Measurements from ENCODE around the gene CYGB.
A peak's percentile ranks its signal among the peaks of the same experiment; 100 is the strongest.

The CYGB gene

DNA sequence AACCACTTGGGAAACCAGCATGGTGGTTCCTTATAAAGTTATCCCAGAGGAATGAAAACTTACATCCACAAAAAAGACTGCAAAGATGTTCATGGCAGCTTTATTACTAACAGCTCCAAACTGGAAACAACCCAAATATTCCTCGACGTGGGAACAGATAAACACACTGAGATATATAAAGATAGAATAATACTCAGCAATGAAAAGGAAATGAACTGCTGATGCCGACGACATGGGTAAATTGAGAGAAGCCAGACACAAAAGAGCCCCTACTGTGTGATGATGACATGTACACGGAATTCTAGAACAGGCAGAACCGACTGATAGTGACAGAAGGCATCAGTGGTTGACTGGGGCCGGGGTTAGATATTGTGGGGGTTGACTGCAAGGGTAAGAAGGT lies 12.0 kb upstream of the CYGB start:
- no peak for DNase-seq
- TF ChIP-seq GATA1 (IDR thresholded peaks at IDR 0.05; ENCODE audit: low read depth, low read length) = no peak
- TF ChIP-seq POLR2A (IDR thresholded peaks at IDR 0.05; ENCODE audit: low read length) = no peak

DNA sequence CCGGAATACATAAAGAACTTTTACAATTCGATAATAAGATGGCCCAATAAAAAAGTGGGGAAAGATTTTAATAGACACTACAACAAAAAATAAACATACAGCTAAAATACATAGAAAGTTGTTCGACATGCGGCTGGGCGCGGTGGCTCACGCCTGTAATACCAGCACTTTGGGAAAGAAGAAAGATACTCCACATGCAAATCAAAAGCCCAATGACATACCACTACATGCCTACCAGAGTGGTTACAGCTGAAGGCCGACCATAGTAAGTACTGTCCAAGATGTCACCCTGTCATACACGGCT lies 11.7 kb upstream of the CYGB start:
- no peak for TF ChIP-seq POLR2A (IDR thresholded peaks at IDR 0.05; ENCODE audit: low read length)
- TF ChIP-seq GATA1 (IDR thresholded peaks at IDR 0.05; ENCODE audit: low read depth, low read length) = no peak
- no peak for DNase-seq

DNA sequence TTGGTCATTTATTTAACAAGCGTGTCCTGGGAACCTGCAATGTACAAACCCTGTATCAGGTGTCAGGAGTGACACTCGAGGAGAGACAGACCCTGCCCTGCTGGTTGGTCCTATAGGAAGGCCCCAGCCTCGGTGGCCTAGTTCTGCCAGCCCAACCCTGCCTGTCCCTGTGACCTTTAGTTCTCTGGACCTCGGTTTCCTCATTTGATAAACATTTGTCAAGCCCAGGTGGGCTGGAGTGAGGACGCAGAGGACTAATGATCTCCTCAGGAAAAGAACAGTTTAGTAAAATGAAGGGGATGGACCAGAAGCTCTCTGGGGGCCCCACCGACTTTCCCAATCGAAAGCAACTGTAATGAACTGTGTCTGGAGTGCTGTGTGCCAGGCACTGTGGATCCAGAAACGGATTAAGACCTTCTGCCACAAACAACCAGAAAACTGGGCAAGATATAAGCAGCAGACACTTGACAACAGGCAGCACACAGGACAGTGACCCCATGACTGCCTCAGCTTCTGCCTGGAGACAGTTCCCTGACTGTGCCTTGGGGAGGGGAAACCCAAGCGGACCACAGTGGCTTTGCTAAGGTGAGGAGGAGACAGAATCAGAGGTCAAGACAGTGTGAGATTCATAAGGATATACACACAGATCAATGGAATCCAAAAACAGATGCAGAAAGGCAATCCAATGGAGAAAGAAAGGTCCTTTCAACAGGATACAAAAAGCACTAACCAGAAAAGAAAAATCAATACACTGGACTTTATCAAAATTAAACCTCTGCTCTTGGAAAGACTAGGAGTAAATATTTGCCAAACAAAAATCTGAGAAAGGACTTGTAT lies 11.1 kb upstream of the CYGB start:
- TF ChIP-seq GATA1 (IDR thresholded peaks at IDR 0.05; ENCODE audit: low read depth, low read length) (no peak), POLR2A (IDR thresholded peaks at IDR 0.05; ENCODE audit: low read length) (no peak)
- no peak for DNase-seq

DNA sequence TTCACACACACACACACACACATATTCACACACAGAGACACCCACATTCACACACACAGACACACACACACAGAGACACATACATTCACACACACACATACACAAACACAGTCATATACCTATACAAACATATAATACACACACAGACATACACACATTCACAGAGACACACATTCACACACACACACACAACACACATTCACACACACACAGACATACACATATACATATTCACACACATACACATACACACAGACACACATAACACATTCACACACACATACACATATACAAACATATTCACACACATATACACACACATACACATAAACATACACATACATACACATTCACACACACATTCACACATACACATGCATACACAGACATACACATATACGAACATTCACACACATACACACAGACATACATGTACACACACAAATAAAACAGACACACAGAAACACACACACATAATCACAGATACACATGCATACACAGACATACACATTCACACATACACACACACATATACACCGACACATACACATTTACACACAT lies 10.2 kb upstream of the CYGB start:
- no peak for DNase-seq
- TF ChIP-seq POLR2A (IDR thresholded peaks at IDR 0.05; ENCODE audit: low read length) (no peak), GATA1 (IDR thresholded peaks at IDR 0.05; ENCODE audit: low read depth, low read length) (no peak)

DNA sequence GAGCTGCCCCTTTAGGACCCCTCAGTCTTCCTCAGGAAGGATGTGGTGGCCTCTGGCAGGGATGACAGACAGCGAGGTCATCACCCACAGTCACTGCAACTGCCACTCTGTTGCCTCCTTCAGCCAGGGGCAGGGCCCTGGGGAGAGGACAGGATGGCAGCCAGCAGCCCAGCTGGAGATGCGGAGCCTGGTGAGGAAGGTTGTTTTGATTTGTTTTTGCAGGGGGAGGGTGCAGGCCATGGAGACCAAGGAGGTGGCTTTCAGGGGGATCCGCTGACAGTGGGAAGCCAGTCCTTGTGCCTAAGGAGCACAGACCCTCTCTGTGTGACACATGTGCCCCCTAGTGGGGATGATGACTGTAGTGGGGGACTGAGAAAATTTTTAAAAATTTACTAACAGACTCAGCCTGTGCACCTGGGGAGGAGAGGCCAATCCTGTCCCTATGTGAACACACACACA lies 9.7 kb upstream of the CYGB start:
- DNase-seq = peak; percentile 57 to 65
- TF ChIP-seq GATA1 (IDR thresholded peaks at IDR 0.05; ENCODE audit: low read depth, low read length) = no peak
- no peak for TF ChIP-seq POLR2A (IDR thresholded peaks at IDR 0.05; ENCODE audit: low read length)

DNA sequence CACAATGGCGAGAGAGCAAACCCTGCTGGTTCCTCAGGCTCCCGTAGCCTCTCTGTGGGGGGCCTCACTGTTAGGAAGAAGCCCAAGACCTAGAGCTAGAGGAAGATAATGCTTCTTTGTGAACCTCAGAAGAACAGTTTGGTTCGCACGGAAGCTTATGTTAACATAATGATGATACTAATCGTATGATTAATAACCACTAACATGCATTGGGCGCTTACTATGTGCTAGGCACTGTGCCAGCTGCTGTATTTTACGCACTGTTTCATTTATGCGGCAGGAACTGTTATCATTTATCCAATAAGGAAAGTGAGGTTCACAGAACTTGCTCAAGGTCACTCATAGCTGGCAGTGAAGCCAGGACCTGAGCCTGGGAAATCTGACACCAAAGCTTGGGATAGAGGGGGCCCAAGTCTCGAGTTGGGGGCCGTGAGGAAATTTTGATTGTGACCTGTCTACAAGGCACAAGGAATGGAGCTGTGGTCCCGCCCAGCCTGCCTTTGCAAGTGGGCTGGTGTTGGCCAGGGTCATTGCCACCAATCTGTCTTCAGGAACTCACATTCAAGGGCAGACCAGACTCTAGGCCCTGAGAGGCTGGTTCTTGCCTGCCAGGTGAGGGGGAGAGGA lies 9.2 kb upstream of the CYGB start:
- TF ChIP-seq GATA1 (IDR thresholded peaks at IDR 0.05; ENCODE audit: low read depth, low read length) = no peak
- TF ChIP-seq POLR2A (IDR thresholded peaks at IDR 0.05; ENCODE audit: low read length) = no peak
- no peak for DNase-seq

DNA sequence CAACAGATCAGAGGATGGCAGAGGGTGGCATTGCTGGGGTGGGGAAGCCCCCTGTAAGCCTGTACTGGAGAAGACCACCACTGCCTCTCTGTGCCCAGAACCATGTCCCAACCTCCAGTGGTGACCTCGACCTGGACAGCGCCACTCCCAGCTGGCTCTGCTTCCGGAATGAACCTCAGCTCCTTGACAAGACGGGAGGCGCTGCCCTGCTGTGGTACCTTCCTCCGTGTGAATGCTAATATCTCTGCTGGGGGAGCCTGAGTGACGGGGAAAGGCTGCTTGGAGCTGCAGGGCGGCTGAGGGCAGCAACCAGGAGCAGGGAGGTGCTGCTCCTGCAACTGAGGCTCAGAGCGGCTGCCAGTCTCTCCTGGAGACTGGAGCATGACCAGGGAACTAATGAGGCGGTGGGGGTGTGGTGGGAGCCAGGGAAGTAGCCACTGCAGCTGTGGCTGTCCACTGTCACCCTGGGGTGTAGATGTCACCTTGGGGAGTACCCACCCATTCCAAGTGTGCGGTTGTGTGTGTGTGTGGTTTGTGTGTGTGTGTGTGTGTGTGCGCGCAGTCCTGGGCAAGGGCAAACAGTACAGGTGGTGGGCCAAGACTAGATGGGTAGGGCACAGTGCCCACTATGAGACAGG lies 8.5 kb upstream of the CYGB start:
- TF ChIP-seq POLR2A (IDR thresholded peaks at IDR 0.05; ENCODE audit: low read length) = no peak
- TF ChIP-seq GATA1 (IDR thresholded peaks at IDR 0.05; ENCODE audit: low read depth, low read length) = no peak
- DNase-seq = no peak

DNA sequence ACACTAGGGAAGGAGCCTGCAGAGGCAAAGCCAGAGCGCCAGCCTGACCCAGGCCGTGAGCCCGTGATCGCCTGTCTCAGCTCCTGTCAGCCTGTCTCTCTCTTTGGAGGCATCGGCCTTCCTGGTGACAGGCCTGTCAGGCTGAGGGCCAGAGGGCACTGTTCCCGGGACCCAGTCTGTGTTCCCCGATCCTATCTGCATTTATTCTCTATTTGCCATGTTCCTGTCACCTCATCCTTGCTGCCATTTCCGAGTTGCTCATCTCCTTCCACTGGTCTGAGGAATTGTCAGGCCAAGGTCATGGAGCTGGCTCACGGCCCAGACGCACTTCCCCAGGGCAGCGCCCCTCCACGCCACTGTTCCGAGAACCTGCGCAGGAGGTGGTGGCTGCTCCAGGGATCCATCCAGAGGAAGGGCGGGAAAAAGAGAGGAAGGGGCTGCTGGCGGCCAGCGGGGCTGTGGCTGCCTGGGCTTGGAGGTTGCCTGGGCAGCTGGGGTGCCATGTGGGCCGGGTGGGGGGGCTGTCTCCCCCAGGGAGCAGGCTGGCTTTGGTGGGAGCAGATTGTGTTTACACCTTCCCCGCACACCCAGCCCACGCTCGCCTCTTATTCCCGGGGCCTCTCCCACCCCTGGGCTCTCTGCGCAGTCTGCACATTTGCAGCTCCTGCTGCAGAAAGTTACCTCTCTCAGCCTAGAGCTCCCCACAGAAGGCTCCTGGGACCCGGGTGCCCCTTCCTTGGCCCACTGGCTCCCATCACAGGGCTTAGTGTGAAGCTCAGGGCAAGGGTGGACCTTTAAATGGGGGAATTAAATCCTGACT lies 7.2 kb upstream of the CYGB start:
- DNase-seq = no peak
- no peak for TF ChIP-seq POLR2A (IDR thresholded peaks at IDR 0.05; ENCODE audit: low read length)
- TF ChIP-seq GATA1 (IDR thresholded peaks at IDR 0.05; ENCODE audit: low read depth, low read length) = no peak

DNA sequence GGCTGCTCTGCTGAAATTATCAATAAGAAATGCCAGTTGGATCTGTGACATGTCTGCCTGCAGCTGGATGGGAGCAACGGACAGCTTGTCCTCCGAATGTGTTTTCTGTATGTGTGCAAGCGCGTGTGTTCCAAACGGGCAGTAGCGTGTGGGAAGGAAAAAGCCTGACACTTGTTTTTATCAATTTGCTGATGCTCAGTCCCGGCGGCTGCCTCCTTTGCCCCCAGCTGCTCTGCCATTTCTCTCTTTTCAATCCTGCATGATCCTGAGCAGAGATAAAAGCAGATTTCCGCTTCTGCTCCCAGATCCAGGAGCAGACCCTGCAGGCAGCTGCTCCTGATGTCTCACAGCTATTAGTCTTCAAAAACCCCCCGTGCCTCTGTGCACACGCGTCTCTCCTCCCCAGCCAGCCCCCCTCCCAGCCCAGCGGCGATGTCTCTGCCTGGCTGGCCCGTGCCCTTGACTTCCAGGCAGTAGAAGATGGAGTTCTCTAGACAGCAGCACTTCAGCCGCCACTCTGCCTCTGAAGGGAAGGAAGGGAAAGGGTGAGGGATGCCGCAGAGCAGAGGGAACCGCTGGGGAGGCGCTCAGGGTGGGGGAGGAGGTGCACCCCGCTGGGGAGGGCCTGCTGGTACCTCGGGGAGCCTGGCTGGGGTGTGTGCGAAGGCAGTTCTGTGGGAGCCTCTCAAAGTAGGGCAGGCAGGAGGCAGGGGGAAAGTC lies 6.5 kb upstream of the CYGB start:
- DNase-seq = no peak
- TF ChIP-seq GATA1 (IDR thresholded peaks at IDR 0.05; ENCODE audit: low read depth, low read length) (no peak), POLR2A (IDR thresholded peaks at IDR 0.05; ENCODE audit: low read length) (no peak)

DNA sequence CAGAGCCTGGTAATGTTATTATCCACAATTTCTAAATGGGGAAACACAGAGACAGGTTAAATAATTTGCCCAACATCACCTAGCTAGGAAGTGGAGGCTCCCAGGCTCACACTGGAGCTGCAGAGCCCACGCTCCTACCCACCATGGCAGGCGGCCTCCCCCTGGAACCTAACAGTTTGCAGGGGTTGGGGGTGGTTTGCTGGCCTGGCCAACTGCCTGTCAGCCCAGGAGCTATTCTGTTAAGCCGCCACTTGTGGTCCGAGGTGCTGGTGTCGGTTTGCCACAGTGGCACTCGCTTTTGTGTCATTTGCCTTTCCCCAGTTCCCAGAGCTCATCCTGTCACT lies 5.9 kb upstream of the CYGB start:
- TF ChIP-seq POLR2A (IDR thresholded peaks at IDR 0.05; ENCODE audit: low read length) (no peak), GATA1 (IDR thresholded peaks at IDR 0.05; ENCODE audit: low read depth, low read length) (no peak)
- DNase-seq = no peak

DNA sequence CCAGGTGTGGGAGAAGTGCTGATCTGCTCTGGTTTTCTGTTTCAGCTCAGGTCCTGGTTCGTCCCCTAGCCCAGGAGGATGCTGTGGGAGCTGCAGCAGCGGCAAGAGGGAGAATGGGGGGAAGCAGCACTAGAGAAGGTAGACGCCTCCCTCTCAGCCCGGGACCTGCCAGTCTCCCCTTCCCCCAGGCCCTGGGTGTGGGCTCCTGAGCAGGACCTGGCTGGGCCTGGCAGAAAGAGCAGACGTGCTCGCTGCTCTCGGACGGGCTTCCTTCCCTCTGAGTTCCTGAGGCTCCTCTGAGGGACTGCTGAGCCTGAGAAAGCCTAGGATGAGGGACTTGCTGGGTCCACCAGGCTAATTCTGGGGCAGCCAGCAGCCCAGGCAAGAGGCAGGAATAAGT lies 5.5 kb upstream of the CYGB start:
- TF ChIP-seq POLR2A (IDR thresholded peaks at IDR 0.05; ENCODE audit: low read length) (no peak), GATA1 (IDR thresholded peaks at IDR 0.05; ENCODE audit: low read depth, low read length) (no peak)
- DNase-seq = no peak

DNA sequence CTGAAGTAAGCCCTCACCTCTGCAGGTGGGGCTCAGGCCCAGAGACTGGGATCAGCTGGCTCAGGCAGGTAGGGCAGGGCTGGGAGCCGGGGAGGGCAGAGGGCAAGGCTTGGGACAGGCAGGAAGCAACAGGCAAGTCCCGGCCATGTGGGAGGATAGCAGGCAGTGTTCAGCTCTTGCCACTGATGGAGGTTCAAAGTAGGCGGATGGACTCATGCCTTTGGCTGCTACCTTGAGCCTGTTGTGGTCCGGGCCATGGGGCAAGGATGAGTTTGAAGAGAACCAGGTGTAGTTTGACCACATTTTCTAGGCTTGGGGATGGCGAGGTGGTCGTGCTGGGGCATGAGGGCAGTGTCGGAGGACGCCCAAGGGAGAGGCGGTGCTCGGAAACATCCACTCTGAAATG lies 5.1 kb upstream of the CYGB start:
- TF ChIP-seq POLR2A (IDR thresholded peaks at IDR 0.05; ENCODE audit: low read length) (no peak), GATA1 (IDR thresholded peaks at IDR 0.05; ENCODE audit: low read depth, low read length) (no peak)
- DNase-seq = no peak
